ENCODE measurements around the gene USH2A. TPM values are rescaled to one million over a fixed set of nuclear protein-coding genes. Genes with fewer than 3 reads are reported as not detected.

USH2A gene
- total RNA-seq, 8 experiments from 2014 or later: 0.10 to 0.85 (median 0.49) TPM

DNA sequence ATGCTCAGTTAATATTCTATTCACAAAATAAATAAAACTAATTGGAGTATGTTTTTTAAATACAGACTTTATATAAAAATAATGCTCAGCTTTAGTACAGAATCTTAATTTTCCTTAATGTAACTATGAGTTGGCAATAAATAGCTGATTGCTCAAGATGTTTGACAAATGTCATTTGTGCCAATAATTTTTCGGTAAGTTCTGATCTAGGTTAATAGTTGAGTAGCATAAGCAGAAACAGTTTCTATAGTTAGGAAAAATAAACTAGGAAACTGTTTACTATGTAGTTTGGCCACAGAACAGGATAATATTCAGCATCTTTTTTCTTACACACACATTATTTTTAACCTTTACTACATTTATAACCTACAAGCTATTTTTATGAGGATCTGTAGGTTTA is 815.8 kb downstream of the USH2A start:
- H3K4me3 ChIP-seq: no peak overlapping the region
- ATAC-seq (replicated peaks in 6 of 8): no peak
- in situ Hi-C loops (cut with MboI; ENCODE audit: low pct_unique_long_range_greater_than_20kb in 2 of 9, low sequenced_read_pairs in 9 of 9, unreplicated experiment in 9 of 9): no loop called here
- no peak overlapping the region for H3K27ac ChIP-seq
- H3K4me1 ChIP-seq (replicated peaks in 1 of 2): no peaks in the 10 kb centered on the region
- WGBS, 10 experiments: 0 to 100% (median 88%) methylated on average over 1 of the region's 1 CpG

GRCh38 chr1:215606564-215607168 is 816.6 kb downstream of the USH2A start:
- Histone ChIP-seq H3K27ac (no peak overlapping the region), H3K4me3 (no peak overlapping the region), H3K4me1 (replicated peaks in 1 of 2) (no peaks in the 10 kb centered on the region)
- no peak for ATAC-seq (replicated peaks in 6 of 8)
- in situ Hi-C loops (cut with MboI; ENCODE audit: low pct_unique_long_range_greater_than_20kb in 2 of 9, low sequenced_read_pairs in 9 of 9, unreplicated experiment in 9 of 9): no loop called here
- 41 to 100% (median 94%) methylated on average over 2 of the region's 2 CpGs for WGBS, 10 experiments

DNA sequence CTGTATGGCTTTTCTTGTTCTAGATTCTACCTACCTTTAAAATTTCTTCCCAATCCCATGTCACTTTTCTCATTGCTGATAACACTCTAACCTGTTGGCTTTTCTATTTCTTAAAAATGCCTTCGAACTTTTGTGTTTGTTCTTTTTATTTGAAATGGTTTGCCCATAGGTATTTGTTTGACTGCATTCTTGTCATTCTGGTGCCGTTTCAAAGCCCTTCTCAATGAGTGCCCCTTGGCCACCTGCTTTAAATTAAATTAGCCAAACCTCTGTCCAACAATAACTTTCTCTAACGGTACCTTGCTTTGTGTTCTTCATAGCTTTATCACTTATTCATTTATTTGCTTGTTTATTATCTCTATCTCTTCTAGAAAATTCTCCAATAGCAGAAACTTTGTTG is 817.2 kb downstream of the USH2A start:
- no peaks in the 10 kb centered on the region for H3K4me1 ChIP-seq (replicated peaks in 1 of 2)
- no peak overlapping the region for H3K27ac ChIP-seq
- WGBS, 10 experiments: 40 to 97% (median 77%) methylated on average over 3 of the region's 3 CpGs
- no peak overlapping the region for H3K4me3 ChIP-seq
- no peak for ATAC-seq (replicated peaks in 6 of 8)
- in situ Hi-C loops (cut with MboI; ENCODE audit: low pct_unique_long_range_greater_than_20kb in 2 of 9, low sequenced_read_pairs in 9 of 9, unreplicated experiment in 9 of 9): no loop called here

DNA sequence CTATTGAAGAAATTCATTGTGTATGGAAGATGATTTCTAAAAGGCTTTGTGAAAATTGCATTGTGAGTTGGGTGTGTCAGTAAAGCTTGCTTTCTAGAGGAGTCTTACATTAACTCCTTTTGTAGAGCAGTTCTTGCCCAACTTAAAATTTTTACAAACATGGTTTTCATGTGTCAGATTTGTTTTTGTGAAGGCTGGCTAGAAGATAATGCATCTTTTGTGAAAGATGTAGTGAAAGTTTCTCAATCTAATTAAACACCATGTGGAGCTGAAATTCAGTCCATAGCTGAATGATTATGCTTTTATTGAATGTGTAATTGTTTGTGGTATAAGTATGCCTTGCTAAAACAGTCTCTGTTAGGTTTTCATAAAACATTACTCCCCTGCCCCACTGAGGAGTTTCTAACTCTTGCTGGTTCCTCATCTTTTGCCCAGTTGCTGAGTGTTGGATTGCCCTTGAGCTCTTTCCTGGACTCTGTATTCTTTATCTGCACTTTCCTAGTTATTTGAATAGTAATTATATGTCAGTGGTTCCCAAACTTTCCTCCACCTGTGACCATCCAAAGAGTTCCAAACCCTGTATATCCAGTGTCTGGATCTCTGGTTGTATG is 818.1 kb downstream of the USH2A start:
- Histone ChIP-seq H3K4me3 (no peak overlapping the region), H3K27ac (no peak overlapping the region), H3K4me1 (replicated peaks in 1 of 2) (no peaks in the 10 kb centered on the region)
- in situ Hi-C loops (cut with MboI; ENCODE audit: low pct_unique_long_range_greater_than_20kb in 2 of 9, low sequenced_read_pairs in 9 of 9, unreplicated experiment in 9 of 9): no loop called here
- no peak for ATAC-seq (replicated peaks in 6 of 8)

- no peak overlapping the region for H3K4me3 ChIP-seq
- H3K4me1 ChIP-seq (replicated peaks in 1 of 2): peaks cover 0 to 7% of the 10 kb centered on the region in 2 donors
- in situ Hi-C loops (cut with MboI; ENCODE audit: low pct_unique_long_range_greater_than_20kb in 2 of 9, low sequenced_read_pairs in 9 of 9, unreplicated experiment in 9 of 9): no loop called here
- no peak for ATAC-seq (replicated peaks in 6 of 8)
- H3K27ac ChIP-seq: no peak overlapping the region
These were observed 819.9 kb downstream of the USH2A start for GRCh38 chr1:215603319-215603718.

DNA sequence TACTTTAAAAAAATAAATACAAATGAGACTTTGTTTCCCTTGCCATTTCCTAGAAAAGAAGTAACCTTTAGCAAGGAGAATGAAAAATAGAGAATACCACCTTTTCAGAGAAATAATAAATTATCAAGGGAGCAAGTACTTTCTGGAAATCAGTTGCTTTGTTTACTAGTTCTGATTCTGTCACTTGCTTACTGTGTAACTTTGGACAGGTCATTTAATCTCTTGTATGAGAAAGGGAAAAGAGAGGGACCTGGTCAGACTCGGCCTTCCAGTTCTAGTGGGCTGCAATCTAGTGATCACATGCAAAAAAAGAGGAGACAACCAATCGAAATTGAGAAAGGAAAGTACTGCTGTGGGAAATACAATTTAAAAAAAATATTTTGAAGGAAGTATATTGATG is 822.0 kb downstream of the USH2A start:
- in situ Hi-C loops (cut with MboI; ENCODE audit: low pct_unique_long_range_greater_than_20kb in 2 of 9, low sequenced_read_pairs in 9 of 9, unreplicated experiment in 9 of 9): no loop called here
- WGBS, 10 experiments: 57 to 100% (median 86%) methylated on average over 1 to 2 of the region's 2 CpGs; no CpG with 5 or more reads in 2 of the 10 experiments
- Histone ChIP-seq H3K4me3 (no peak overlapping the region), H3K4me1 (replicated peaks in 1 of 2) (peaks cover 0 to 7% of the 10 kb centered on the region in 2 donors), H3K27ac (no peak overlapping the region)
- no peak for ATAC-seq (replicated peaks in 6 of 8)

GRCh38 chr1:215600867-215601266 is 822.4 kb downstream of the USH2A start:
- Histone ChIP-seq H3K4me1 (replicated peaks in 1 of 2) (peaks cover 0 to 7% of the 10 kb centered on the region in 2 donors), H3K27ac (no peak overlapping the region), H3K4me3 (no peak overlapping the region)
- no peak for ATAC-seq (replicated peaks in 6 of 8)
- in situ Hi-C loops (cut with MboI; ENCODE audit: low pct_unique_long_range_greater_than_20kb in 2 of 9, low sequenced_read_pairs in 9 of 9, unreplicated experiment in 9 of 9): no loop called here
- WGBS, 10 experiments: 86 to 100% (median 98%) methylated on average over 1 to 10 of the region's 10 CpGs

- H3K27ac ChIP-seq: no peak overlapping the region
- no peak for ATAC-seq (replicated peaks in 6 of 8)
These were observed 822.9 kb downstream of the USH2A start for GRCh38 chr1:215600258-215600792.

DNA sequence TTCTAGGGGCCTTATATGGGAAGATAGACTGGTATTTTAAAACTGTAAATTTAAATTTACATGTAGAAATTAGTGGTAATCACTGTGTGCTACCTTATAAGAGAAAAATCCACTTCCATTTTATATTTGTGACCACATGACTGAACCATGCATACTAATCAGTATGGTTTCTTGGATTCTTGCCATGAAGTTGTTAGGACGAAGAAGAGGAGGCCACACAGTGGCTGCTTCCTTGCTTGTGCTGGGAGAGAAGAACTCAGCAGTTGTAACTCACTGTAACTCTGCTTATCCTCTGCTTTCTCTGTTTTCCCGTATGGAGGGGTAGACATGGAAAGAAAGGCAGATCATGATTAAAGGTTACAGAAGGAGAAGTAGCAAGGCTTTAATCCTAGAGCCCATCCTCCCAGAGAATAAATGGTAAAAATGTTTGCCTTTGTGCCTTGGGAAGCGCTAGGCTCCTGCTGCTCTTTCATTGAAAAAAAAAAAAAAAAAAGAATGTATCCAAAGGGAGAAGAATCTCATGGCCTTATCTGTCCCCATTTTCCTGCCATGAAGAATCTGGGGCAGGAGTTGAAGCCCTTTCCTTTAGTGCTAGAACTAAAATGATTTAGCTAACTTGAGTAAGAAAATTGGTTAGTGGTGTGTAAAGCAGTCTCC is 823.7 kb downstream of the USH2A start:
- in situ Hi-C loops (cut with MboI; ENCODE audit: low pct_unique_long_range_greater_than_20kb in 2 of 9, low sequenced_read_pairs in 9 of 9, unreplicated experiment in 9 of 9): no loop called here
- peaks cover 0 to 7% of the 10 kb centered on the region in 2 donors for H3K4me1 ChIP-seq (replicated peaks in 1 of 2)
- no peak overlapping the region for H3K27ac ChIP-seq
- 17 to 100% (median 69%) methylated on average over 1 to 3 of the region's 3 CpGs for WGBS, 10 experiments
- ATAC-seq (replicated peaks in 6 of 8): peak; percentile 29 to 95 (median 56)
- H3K4me3 ChIP-seq: no peak overlapping the region

More at GRCh38 chr1:215600258-215600792, 822.9 kb downstream of the USH2A start:
- no peak overlapping the region for H3K4me3 ChIP-seq
- in situ Hi-C loops (cut with MboI; ENCODE audit: low pct_unique_long_range_greater_than_20kb in 2 of 9, low sequenced_read_pairs in 9 of 9, unreplicated experiment in 9 of 9): no loop called here
- peaks cover 0 to 7% of the 10 kb centered on the region in 2 donors for H3K4me1 ChIP-seq (replicated peaks in 1 of 2)

GRCh38 chr1:215597961-215598360 is 825.3 kb downstream of the USH2A start:
- ATAC-seq (replicated peaks in 6 of 8): no peak
- in situ Hi-C loops (cut with MboI; ENCODE audit: low pct_unique_long_range_greater_than_20kb in 2 of 9, low sequenced_read_pairs in 9 of 9, unreplicated experiment in 9 of 9): no loop called here
- peaks cover 0 to 7% of the 10 kb centered on the region in 2 donors for H3K4me1 ChIP-seq (replicated peaks in 1 of 2)
- no peak overlapping the region for H3K27ac ChIP-seq
- H3K4me3 ChIP-seq: no peak overlapping the region

- Histone ChIP-seq H3K4me1 (replicated peaks in 1 of 2) (peaks cover 0 to 7% of the 10 kb centered on the region in 2 donors), H3K4me3 (no peak overlapping the region), H3K27ac (no peak overlapping the region)
- 17 to 100% (median 86%) methylated on average over 1 to 2 of the region's 2 CpGs; no CpG with 5 or more reads in 1 of the 10 experiments for WGBS, 10 experiments
- peak in 2 of 8 experiments; percentile 39 to 55 for ATAC-seq (replicated peaks in 6 of 8)
- in situ Hi-C loops (cut with MboI; ENCODE audit: low pct_unique_long_range_greater_than_20kb in 2 of 9, low sequenced_read_pairs in 9 of 9, unreplicated experiment in 9 of 9): no loop called here
These were observed 828.0 kb downstream of the USH2A start for GRCh38 chr1:215595231-215595630.

GRCh38 chr1:215594640-215595039 is 828.6 kb downstream of the USH2A start:
- no peak overlapping the region for H3K27ac ChIP-seq

DNA sequence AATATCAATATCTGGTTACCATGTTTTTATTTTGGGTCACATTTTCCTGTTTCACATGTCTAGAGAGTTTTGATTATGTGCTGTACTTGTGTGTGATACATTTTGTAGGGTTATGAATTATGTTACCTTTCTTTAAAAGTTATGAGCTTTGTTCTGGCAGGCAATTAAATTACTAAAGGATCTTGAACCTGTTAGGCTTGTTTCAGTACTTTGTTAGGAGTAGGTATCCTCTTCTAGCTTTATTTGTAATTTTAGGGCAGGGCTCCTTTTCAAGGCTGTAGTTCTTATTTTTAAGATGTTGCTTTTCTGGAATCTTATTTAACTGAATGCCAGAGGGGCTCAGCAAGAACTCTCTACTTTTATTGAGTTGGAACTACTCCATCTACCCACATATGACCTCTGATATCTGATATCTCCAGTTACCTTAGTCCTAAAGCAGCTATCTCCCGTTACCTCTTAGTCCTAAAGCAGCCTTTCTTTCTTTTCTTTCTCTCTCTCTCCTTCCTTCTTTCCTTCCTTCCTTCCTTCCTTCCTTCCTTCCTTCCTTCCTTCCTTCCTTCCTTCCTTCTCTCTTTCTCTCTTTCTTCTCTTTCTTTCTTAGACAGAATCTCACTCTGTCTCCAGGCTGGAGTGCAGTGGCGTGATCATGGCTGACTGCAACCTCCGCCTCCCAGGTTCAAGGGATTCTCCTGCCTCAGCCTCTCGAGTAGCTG is 832.3 kb downstream of the USH2A start:
- WGBS, 10 experiments: 91 to 100% (median 100%) methylated on average over 1 to 4 of the region's 4 CpGs; no CpG with 5 or more reads in 6 of the 10 experiments
- no peak for ATAC-seq (replicated peaks in 6 of 8)
- Histone ChIP-seq H3K4me3 (no peak overlapping the region), H3K4me1 (replicated peaks in 1 of 2) (no peaks in the 10 kb centered on the region), H3K27ac (no peak overlapping the region)
- in situ Hi-C loops (cut with MboI; ENCODE audit: low pct_unique_long_range_greater_than_20kb in 2 of 9, low sequenced_read_pairs in 9 of 9, unreplicated experiment in 9 of 9): no loop called here

More at GRCh38 chr1:215594640-215595039, 828.6 kb downstream of the USH2A start:
- in situ Hi-C loops (cut with MboI; ENCODE audit: low pct_unique_long_range_greater_than_20kb in 2 of 9, low sequenced_read_pairs in 9 of 9, unreplicated experiment in 9 of 9): no loop called here
- 10 to 100% (median 95%) methylated on average over 1 to 3 of the region's 3 CpGs for WGBS, 10 experiments
- Histone ChIP-seq H3K4me1 (replicated peaks in 1 of 2) (peaks cover 0 to 3% of the 10 kb centered on the region in 2 donors), H3K4me3 (no peak overlapping the region)
- peak in 1 of 8 experiments; percentile 38 for ATAC-seq (replicated peaks in 6 of 8)

All from motor neuron (in vitro differentiated cells).